MM.1S (cell line): ENCODE data around the gene CFAP61.

Experiments
- DNase-seq: peaks from one replicate; pipeline ENCODE4 v3.0.0-alpha.2; 2015
- H2AFZ ChIP-seq: fragments of 300-600 bp; sonication (generic); 2 replicates; pipeline ENCODE4 v1.6.0; 2016; ENCODE audit warnings: antibody characterized with exemption, low read length
- H3F3A ChIP-seq: fragments of 300-600 bp; sonication (generic); 2 replicates; pipeline ENCODE4 v1.6.1; 2016; ENCODE audit warnings: mild to moderate bottlenecking, antibody characterized with exemption, low read length, moderate library complexity, mixed read lengths; ENCODE audit not compliant: insufficient read depth
- H3K27ac ChIP-seq: fragments of 300-600 bp; sonication (generic); 2 replicates; pipeline ENCODE4 v1.5.1; 2016; ENCODE audit warnings: mild to moderate bottlenecking, low read length
- H3K27me3 ChIP-seq: fragments of 300-600 bp; sonication (generic); replicated peaks from 2 replicates; pipeline ENCODE4 v1.6.0; 2016; ENCODE audit warnings: low read length; ENCODE audit not compliant: insufficient read depth
- H3K36me3 ChIP-seq: fragments of 300-600 bp; sonication (generic); replicated peaks from 2 replicates; pipeline ENCODE4 v1.6.1; 2016; ENCODE audit warnings: mild to moderate bottlenecking, low read length, mixed read lengths; ENCODE audit not compliant: insufficient read depth
- H3K4me1 ChIP-seq: fragments of 300-600 bp; sonication (generic); 2 replicates; pipeline ENCODE4 v1.6.1; 2016; ENCODE audit warnings: low read length, mixed read lengths
- H3K4me2 ChIP-seq: fragments of 300-600 bp; sonication (generic); 2 replicates; pipeline ENCODE4 v1.6.0; 2016; ENCODE audit warnings: low read depth, low read length
- H3K4me3 ChIP-seq: fragments of 300-600 bp; sonication (generic); 2 replicates; pipeline ENCODE4 v1.5.1; 2016; ENCODE audit warnings: low read length, mixed read lengths
- H3K79me2 ChIP-seq: fragments of 300-600 bp; sonication (generic); 2 replicates; pipeline ENCODE4 v1.6.1; 2016; ENCODE audit warnings: mixed run types, low read length, mixed read lengths
- H3K9ac ChIP-seq: fragments of 300-600 bp; sonication (generic); 2 replicates; pipeline ENCODE4 v1.6.1; 2016; ENCODE audit warnings: low read length, mixed read lengths
- H3K9me2 ChIP-seq: fragments of 300-600 bp; sonication (generic); replicated peaks from 2 replicates; pipeline ENCODE4 v1.6.1; 2016; ENCODE audit warnings: mild to moderate bottlenecking, low read length, mixed read lengths; ENCODE audit not compliant: insufficient read depth
- H3K9me3 ChIP-seq: fragments of 300-600 bp; sonication (generic); replicated peaks from 2 replicates; pipeline ENCODE4 v1.6.1; 2016; ENCODE audit warnings: mild to moderate bottlenecking, low read length, mixed read lengths; ENCODE audit not compliant: insufficient read depth
- H4K20me1 ChIP-seq: fragments of 300-600 bp; sonication (generic); 2 replicates; pipeline ENCODE4 v1.6.1; 2016; ENCODE audit warnings: mild to moderate bottlenecking, low read length, moderate library complexity, mixed read lengths; ENCODE audit not compliant: insufficient read depth
- CTCF ChIP-seq: fragments of 300-600 bp; sonication (generic); IDR thresholded peaks from 2 replicates; pipeline ENCODE4 v1.5.1; 2016; ENCODE audit warnings: antibody characterized with exemption, low read length, mixed read lengths
- EZH2 ChIP-seq: fragments of 300-600 bp; sonication (generic); optimal IDR thresholded peaks from 2 replicates; pipeline ENCODE3; 2017; ENCODE audit warnings: low read depth, mild to moderate bottlenecking, antibody characterized with exemption, low read length, mixed read lengths
- EZH2phosphoT487 ChIP-seq: fragments of 300-600 bp; sonication (generic); IDR thresholded peaks from 2 replicates; pipeline ENCODE4 v1.6.1; 2018; ENCODE audit warnings: antibody characterized with exemption, low read length

CFAP61 gene

GRCh38 chr20:20085812-20086211, 33.5 kb downstream of the CFAP61 start:
- H3K4me1 ChIP-seq = no peaks in the 10 kb centered on the region
- no peaks in the 10 kb centered on the region for H4K20me1 ChIP-seq
- no peaks in the 10 kb centered on the region for H3K27me3 ChIP-seq
- H3K4me3 ChIP-seq = no peak overlapping the region
- H3K9me2 ChIP-seq = no peaks in the 10 kb centered on the region
- H3K4me2 ChIP-seq = no peak overlapping the region
- TF ChIP-seq EZH2phosphoT487 (no peak), EZH2 (no peak), CTCF (no peak)
- H3K9me3 ChIP-seq = no peaks in the 10 kb centered on the region
- no peaks in the 10 kb centered on the region for H3F3A ChIP-seq
- no peak overlapping the region for H3K27ac ChIP-seq
- no peak overlapping the region for H2AFZ ChIP-seq
- no peak for DNase-seq
- no peaks in the 10 kb centered on the region for H3K36me3 ChIP-seq
- no peak overlapping the region for H3K9ac ChIP-seq
- H3K79me2 ChIP-seq = no peaks in the 10 kb centered on the region

- Histone ChIP-seq H3K36me3 (no peaks in the 10 kb centered on the region), H3K4me3 (no peak overlapping the region)
Measured at GRCh38 chr20:20089018-20089417, 36.7 kb downstream of the CFAP61 start.

GRCh38 chr20:20089939-20090338, 37.6 kb downstream of the CFAP61 start:
- no peaks in the 10 kb centered on the region for H3K9me2 ChIP-seq
- H3K9ac ChIP-seq = no peak overlapping the region
- no peaks in the 10 kb centered on the region for H3K27me3 ChIP-seq
- no peak for DNase-seq
- no peaks in the 10 kb centered on the region for H3K36me3 ChIP-seq
- no peak overlapping the region for H3K4me3 ChIP-seq
- no peak overlapping the region for H3K27ac ChIP-seq
- H3K4me1 ChIP-seq = no peaks in the 10 kb centered on the region
- no peak overlapping the region for H3K4me2 ChIP-seq
- H4K20me1 ChIP-seq = no peaks in the 10 kb centered on the region
- no peaks in the 10 kb centered on the region for H3K9me3 ChIP-seq
- no peaks in the 10 kb centered on the region for H3F3A ChIP-seq
- H3K79me2 ChIP-seq = no peaks in the 10 kb centered on the region
- TF ChIP-seq CTCF (no peak), EZH2phosphoT487 (no peak), EZH2 (no peak)
- no peak overlapping the region for H2AFZ ChIP-seq

More at GRCh38 chr20:20089018-20089417, 36.7 kb downstream of the CFAP61 start:
- TF ChIP-seq CTCF = no peak
- no peak for TF ChIP-seq EZH2
- no peak for TF ChIP-seq EZH2phosphoT487
- Histone ChIP-seq H3K9me3 (no peaks in the 10 kb centered on the region), H3K4me2 (no peak overlapping the region), H3F3A (no peaks in the 10 kb centered on the region), H3K27me3 (no peaks in the 10 kb centered on the region), H4K20me1 (no peaks in the 10 kb centered on the region), H3K79me2 (no peaks in the 10 kb centered on the region), H3K9me2 (no peaks in the 10 kb centered on the region), H3K4me1 (no peaks in the 10 kb centered on the region), H3K9ac (no peak overlapping the region), H3K27ac (no peak overlapping the region), H2AFZ (no peak overlapping the region)
- no peak for DNase-seq
